ENCODE data around the gene EPN2. TPM values are rescaled to one million over a fixed set of nuclear protein-coding genes. Genes with fewer than 3 reads are reported as not detected.

EPN2 gene
- total and polyA plus RNA-seq, 9 donors: 18.2 to 36.4 (median 26.0) TPM

DNA sequence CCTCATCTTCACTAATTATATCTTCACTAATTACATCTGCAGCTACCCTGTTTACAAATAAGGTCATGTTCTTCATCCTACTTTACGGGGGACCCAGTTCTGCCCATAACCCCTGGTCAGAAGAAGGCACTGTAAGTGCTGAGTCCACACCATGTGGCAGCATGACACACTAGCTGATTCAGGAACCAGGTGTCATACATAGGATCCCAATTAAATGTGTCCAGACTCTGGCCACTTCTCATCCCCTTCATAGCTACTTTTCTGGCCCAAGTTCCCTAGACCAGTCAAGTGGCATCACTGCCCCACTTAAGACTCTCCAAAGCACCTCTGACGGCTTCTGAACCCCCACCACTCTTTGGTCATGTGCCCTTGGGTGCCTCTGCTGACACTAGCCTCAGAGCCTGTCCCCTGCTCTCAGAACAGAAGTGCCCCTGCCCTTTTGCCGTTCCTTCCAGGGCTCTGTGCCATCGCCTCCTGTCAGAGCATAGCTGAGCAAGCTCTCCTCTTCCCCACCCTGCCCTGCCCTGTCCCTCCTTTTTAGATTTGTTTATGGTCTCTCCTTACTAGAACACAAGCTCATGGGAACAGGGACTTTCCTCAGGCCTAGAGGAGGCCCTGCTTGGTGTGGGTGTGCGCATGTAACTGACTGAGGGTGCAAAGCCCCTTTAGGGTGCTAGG is 64.2 kb downstream of the EPN2 start:
- no peak overlapping the region for H3K4me3 ChIP-seq (ENCODE audit: low read length)
- H3K4me1 ChIP-seq (ENCODE audit: control insufficient read depth, insufficient read depth, low read length): peaks cover 39% of the 10 kb centered on the region
- no peaks in the 10 kb centered on the region for H3K27me3 ChIP-seq (ENCODE audit: control insufficient read depth, insufficient read depth, low read length)
- H3K27ac ChIP-seq (ENCODE audit: low read length): no peak overlapping the region
- 81% methylated on average over 5 of the region's 5 CpGs for WGBS (ENCODE audit: insufficient coverage)
- peaks cover 10% of the 10 kb centered on the region for H3K36me3 ChIP-seq (ENCODE audit: control insufficient read depth, insufficient read depth, low read length)
- no peaks in the 10 kb centered on the region for H3K9me3 ChIP-seq (replicated peaks; ENCODE audit: control insufficient read depth, low read depth, low read length)
- no peak for DNase-seq

DNA sequence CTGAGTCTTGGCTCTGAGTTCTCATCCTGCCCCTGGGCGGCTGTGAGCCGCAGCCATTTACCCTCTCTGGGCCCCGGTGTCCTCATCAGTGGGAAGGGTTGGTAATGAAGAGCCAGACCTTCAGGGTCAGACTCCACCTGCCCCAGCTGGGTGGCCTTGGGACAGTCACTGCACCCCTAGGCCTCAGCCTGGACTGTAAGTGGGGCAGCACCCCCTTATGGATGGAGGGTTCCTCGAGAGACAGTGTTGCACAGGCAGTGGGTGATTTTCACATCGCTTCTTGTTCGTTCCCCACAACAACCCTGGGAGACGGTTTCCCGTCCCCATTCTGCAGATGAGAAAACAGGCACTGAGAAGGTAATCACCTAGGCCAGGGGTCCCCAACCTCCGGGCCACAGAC is 64.8 kb downstream of the EPN2 start:
- H3K36me3 ChIP-seq (ENCODE audit: control insufficient read depth, insufficient read depth, low read length): peaks cover 10% of the 10 kb centered on the region
- H3K27me3 ChIP-seq (ENCODE audit: control insufficient read depth, insufficient read depth, low read length): no peaks in the 10 kb centered on the region
- no peak overlapping the region for H3K4me3 ChIP-seq (ENCODE audit: low read length)
- DNase-seq: no peak
- H3K9me3 ChIP-seq (replicated peaks; ENCODE audit: control insufficient read depth, low read depth, low read length): no peaks in the 10 kb centered on the region
- no peak overlapping the region for H3K27ac ChIP-seq (ENCODE audit: low read length)
- H3K4me1 ChIP-seq (ENCODE audit: control insufficient read depth, insufficient read depth, low read length): peaks cover 39% of the 10 kb centered on the region
- WGBS (ENCODE audit: insufficient coverage): 93% methylated on average over 9 of the region's 9 CpGs

DNA sequence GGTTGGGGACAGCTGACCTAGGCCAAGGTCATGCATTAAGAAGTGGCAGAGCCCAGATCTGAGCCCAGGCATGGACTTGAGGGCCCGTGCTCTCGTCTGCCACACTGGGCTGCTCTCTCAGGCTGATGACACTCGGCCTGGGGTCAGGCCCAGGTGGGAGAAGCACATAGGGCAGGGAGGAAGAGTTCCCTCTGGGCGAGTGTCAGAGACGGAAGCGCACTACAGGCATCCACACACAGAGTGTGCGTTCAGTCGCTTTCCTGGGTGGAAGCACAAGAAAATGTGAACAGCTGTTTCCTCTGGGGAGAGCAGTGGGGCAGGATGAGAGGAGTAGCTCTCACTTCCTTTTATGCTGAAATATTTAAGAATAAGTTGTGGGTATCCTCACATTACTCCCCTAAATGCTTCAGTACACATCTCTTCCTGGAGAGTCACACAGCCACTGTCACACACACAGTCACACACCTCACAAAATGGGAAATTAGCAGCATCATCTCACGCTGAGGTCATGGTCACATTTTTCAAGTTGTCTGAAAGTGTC is 65.7 kb downstream of the EPN2 start:
- Histone ChIP-seq H3K27ac (ENCODE audit: low read length) (peak overlapping the region; percentile 69), H3K9me3 (replicated peaks; ENCODE audit: control insufficient read depth, low read depth, low read length) (no peaks in the 10 kb centered on the region), H3K4me1 (ENCODE audit: control insufficient read depth, insufficient read depth, low read length) (peaks cover 39% of the 10 kb centered on the region), H3K27me3 (ENCODE audit: control insufficient read depth, insufficient read depth, low read length) (no peaks in the 10 kb centered on the region), H3K4me3 (ENCODE audit: low read length) (no peak overlapping the region), H3K36me3 (ENCODE audit: control insufficient read depth, insufficient read depth, low read length) (peaks cover 10% of the 10 kb centered on the region)
- peak; percentile 87 for DNase-seq
- WGBS (ENCODE audit: insufficient coverage): 25% methylated on average over 7 of the region's 9 CpGs

DNA sequence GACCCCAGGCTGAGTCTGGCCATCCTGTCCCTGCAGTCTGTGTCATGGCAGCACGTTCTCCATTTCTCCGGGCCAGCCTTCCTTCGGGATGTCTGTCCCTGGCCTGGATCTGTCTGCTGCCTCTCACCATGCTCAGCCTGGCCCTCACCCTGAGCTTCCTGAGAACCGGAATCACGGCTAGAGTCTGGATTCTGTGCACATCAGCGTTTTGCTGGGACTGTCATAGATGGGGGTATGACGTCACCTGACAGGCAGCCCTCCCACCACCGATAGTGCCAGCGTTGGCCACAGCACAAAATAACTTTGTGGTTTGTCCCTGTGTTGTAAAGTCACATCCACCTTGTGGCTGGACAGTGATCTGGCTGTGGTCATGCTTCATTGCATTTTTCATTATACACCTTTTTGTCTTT is 66.2 kb downstream of the EPN2 start:
- WGBS (ENCODE audit: insufficient coverage): 84% methylated on average over 5 of the region's 9 CpGs
- Histone ChIP-seq H3K27ac (ENCODE audit: low read length) (peak overlapping the region; percentile 69), H3K9me3 (replicated peaks; ENCODE audit: control insufficient read depth, low read depth, low read length) (no peaks in the 10 kb centered on the region), H3K36me3 (ENCODE audit: control insufficient read depth, insufficient read depth, low read length) (peaks cover 10% of the 10 kb centered on the region), H3K4me1 (ENCODE audit: control insufficient read depth, insufficient read depth, low read length) (peaks cover 37% of the 10 kb centered on the region), H3K27me3 (ENCODE audit: control insufficient read depth, insufficient read depth, low read length) (no peaks in the 10 kb centered on the region), H3K4me3 (ENCODE audit: low read length) (no peak overlapping the region)
- DNase-seq: no peak

- Histone ChIP-seq H3K9me3 (replicated peaks; ENCODE audit: control insufficient read depth, low read depth, low read length) (no peaks in the 10 kb centered on the region), H3K27ac (ENCODE audit: low read length) (peak overlapping the region; percentile 18), H3K4me1 (ENCODE audit: control insufficient read depth, insufficient read depth, low read length) (peaks cover 32% of the 10 kb centered on the region), H3K27me3 (ENCODE audit: control insufficient read depth, insufficient read depth, low read length) (no peaks in the 10 kb centered on the region), H3K4me3 (ENCODE audit: low read length) (no peak overlapping the region), H3K36me3 (ENCODE audit: control insufficient read depth, insufficient read depth, low read length) (peaks cover 10% of the 10 kb centered on the region)
- peak; percentile 77 for DNase-seq
- WGBS (ENCODE audit: insufficient coverage): 75% methylated on average over 7 of the region's 7 CpGs
Observed at GRCh38 chr17:19304209-19304608, 67.0 kb downstream of the EPN2 start.

GRCh38 chr17:19304751-19305150 is 67.6 kb downstream of the EPN2 start:
- H3K9me3 ChIP-seq (replicated peaks; ENCODE audit: control insufficient read depth, low read depth, low read length): no peaks in the 10 kb centered on the region
- no peak overlapping the region for H3K4me3 ChIP-seq (ENCODE audit: low read length)
- DNase-seq: no peak
- H3K27me3 ChIP-seq (ENCODE audit: control insufficient read depth, insufficient read depth, low read length): no peaks in the 10 kb centered on the region
- WGBS (ENCODE audit: insufficient coverage): 90% methylated on average over 3 of the region's 5 CpGs
- H3K4me1 ChIP-seq (ENCODE audit: control insufficient read depth, insufficient read depth, low read length): peaks cover 28% of the 10 kb centered on the region
- H3K36me3 ChIP-seq (ENCODE audit: control insufficient read depth, insufficient read depth, low read length): peaks cover 9% of the 10 kb centered on the region
- peak overlapping the region; percentile 18 for H3K27ac ChIP-seq (ENCODE audit: low read length)

GRCh38 chr17:19305256-19305655 is 68.1 kb downstream of the EPN2 start:
- DNase-seq: no peak
- H3K4me1 ChIP-seq (ENCODE audit: control insufficient read depth, insufficient read depth, low read length): peaks cover 28% of the 10 kb centered on the region
- WGBS (ENCODE audit: insufficient coverage): 67% methylated on average over 1 of the region's 5 CpGs

GRCh38 chr17:19305761-19306159 is 68.6 kb downstream of the EPN2 start:
- no peak for DNase-seq
- Histone ChIP-seq H3K4me3 (ENCODE audit: low read length) (no peak overlapping the region), H3K4me1 (ENCODE audit: control insufficient read depth, insufficient read depth, low read length) (peaks cover 28% of the 10 kb centered on the region), H3K36me3 (ENCODE audit: control insufficient read depth, insufficient read depth, low read length) (peaks cover 12% of the 10 kb centered on the region), H3K27me3 (ENCODE audit: control insufficient read depth, insufficient read depth, low read length) (no peaks in the 10 kb centered on the region), H3K27ac (ENCODE audit: low read length) (no peak overlapping the region), H3K9me3 (replicated peaks; ENCODE audit: control insufficient read depth, low read depth, low read length) (no peaks in the 10 kb centered on the region)
- WGBS (ENCODE audit: insufficient coverage): 100% methylated on average over 1 of the region's 5 CpGs

More at GRCh38 chr17:19305256-19305655, 68.1 kb downstream of the EPN2 start:
- H3K27me3 ChIP-seq (ENCODE audit: control insufficient read depth, insufficient read depth, low read length): no peaks in the 10 kb centered on the region
- no peaks in the 10 kb centered on the region for H3K9me3 ChIP-seq (replicated peaks; ENCODE audit: control insufficient read depth, low read depth, low read length)
- H3K4me3 ChIP-seq (ENCODE audit: low read length): no peak overlapping the region
- H3K36me3 ChIP-seq (ENCODE audit: control insufficient read depth, insufficient read depth, low read length): peaks cover 12% of the 10 kb centered on the region
- no peak overlapping the region for H3K27ac ChIP-seq (ENCODE audit: low read length)

- WGBS (ENCODE audit: insufficient coverage): 77% methylated on average over 7 of the region's 10 CpGs
- DNase-seq: peak; percentile 68
- no peaks in the 10 kb centered on the region for H3K27me3 ChIP-seq (ENCODE audit: control insufficient read depth, insufficient read depth, low read length)
- no peak overlapping the region for H3K27ac ChIP-seq (ENCODE audit: low read length)
- peaks cover 15% of the 10 kb centered on the region for H3K36me3 ChIP-seq (ENCODE audit: control insufficient read depth, insufficient read depth, low read length)
- no peak overlapping the region for H3K4me3 ChIP-seq (ENCODE audit: low read length)
- H3K9me3 ChIP-seq (replicated peaks; ENCODE audit: control insufficient read depth, low read depth, low read length): no peaks in the 10 kb centered on the region
- H3K4me1 ChIP-seq (ENCODE audit: control insufficient read depth, insufficient read depth, low read length): peaks cover 27% of the 10 kb centered on the region
Observed at GRCh38 chr17:19306160-19307111, 69.3 kb downstream of the EPN2 start.

DNA sequence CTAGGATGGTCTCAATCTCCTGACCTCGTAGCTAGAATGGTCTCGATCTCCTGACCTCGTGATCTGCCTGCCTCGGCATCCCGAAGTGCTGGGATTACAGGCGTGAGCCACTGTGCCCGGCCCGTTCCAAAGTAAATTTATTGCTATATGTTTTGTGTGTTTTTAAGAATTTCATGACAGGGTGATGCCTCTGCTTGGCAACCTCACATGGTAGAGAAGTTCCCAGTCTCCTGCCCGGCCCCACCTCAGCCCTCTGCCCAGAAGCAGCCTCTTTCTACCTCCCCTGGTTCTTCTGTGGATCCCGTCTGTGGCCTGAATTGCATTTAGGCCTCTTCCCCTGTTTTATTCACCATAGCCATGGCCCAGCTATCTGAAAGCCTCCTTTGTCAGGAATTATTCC is 70.4 kb downstream of the EPN2 start:
- 97% methylated on average over 9 of the region's 10 CpGs for WGBS (ENCODE audit: insufficient coverage)
- H3K36me3 ChIP-seq (ENCODE audit: control insufficient read depth, insufficient read depth, low read length): peaks cover 25% of the 10 kb centered on the region
- no peaks in the 10 kb centered on the region for H3K27me3 ChIP-seq (ENCODE audit: control insufficient read depth, insufficient read depth, low read length)
- no peak for DNase-seq
- H3K27ac ChIP-seq (ENCODE audit: low read length): no peak overlapping the region
- H3K4me3 ChIP-seq (ENCODE audit: low read length): no peak overlapping the region
- H3K9me3 ChIP-seq (replicated peaks; ENCODE audit: control insufficient read depth, low read depth, low read length): no peaks in the 10 kb centered on the region
- H3K4me1 ChIP-seq (ENCODE audit: control insufficient read depth, insufficient read depth, low read length): peaks cover 21% of the 10 kb centered on the region

Data from muscle of leg (tissue), 11 donors.